Subcutaneous adipose tissue (tissue), 4 donors: ENCODE results near the gene NUCB1. TPM values are rescaled to one million over a fixed set of nuclear protein-coding genes. Genes with fewer than 3 reads are reported as not detected.

Experiments
- CTCF ChIP-seq: fragments of 450-650 bp; IDR thresholded peaks from one replicate; pipeline ENCODE4 v1.5.1; 2016; ENCODE audit warnings: low read depth, mild to moderate bottlenecking, control low read depth, antibody characterized with exemption, moderate library complexity
- total RNA-seq, 4 donors: library from RNA; depleted of rRNA; stranded (reverse); fragments of >200 nt; gene quantifications; one replicate each; pipeline ENCODE4 v1.1.0, GENCODE V29; 2016

Gene NUCB1
- total RNA-seq, 4 donors from 2014 or later = 128 to 480 (median 313) TPM

DNA sequence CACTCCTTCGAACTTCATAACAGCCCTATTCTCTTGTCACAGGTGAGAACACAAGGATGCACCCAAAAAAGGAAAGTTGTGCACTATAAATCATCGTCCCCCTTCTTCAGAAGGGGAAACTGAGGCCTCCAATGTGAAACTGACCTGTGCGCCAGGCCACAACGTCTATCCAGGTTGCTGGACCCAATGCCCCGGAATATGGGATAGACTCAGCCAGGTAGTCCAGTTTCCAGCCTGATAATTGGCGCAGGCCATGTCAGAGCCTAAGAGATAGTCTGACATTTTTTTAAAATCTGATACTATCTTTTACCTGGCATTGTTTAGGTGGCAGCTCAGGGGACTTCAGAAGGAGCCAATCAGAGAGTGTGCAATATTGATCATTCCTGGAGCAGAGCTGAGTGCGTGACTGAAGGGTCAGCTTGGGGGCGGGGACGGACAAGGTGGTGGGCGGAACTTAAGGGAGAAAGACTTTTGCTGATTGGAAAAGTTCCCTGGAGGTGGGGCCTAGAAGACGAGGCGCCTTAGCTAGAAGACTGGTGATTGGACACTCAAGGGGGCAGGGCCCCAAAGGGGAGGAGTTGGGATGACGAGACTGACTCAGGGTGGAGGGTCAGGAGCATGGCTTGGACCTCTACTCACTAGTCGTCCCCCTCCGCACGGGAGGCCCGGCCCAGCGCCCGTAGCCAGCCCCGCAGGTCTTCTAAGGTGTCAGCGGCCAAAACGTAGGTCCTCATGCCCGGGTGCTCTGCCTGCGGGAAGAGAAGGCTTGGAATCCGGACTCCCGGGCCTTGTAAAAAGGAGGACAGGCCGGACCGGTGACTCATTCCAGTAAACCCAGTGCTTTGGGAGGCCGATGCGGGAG, 40.2 kb upstream of the NUCB1 start:
- TF ChIP-seq CTCF = no peak

DNA sequence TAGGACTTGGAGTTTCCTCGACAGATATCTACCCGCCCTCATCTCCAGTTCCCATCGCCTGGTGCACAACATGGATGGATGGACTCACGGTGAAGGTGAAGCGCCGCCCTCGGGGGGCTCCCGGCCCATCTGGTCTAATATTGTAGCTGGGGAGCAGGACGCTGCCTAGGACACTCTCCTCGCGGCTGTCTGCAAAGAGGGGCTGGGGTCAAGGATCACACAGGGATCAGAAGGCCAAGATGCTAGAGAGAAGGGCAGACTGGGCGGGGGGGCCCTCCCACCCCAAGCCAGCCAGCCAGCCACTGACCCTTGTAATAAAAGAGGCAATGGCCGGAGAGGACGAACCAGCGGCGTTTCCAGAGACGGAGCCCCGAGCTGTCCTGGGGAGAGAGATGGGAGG, 38.8 kb upstream of the NUCB1 start:
- no peak for TF ChIP-seq CTCF

DNA sequence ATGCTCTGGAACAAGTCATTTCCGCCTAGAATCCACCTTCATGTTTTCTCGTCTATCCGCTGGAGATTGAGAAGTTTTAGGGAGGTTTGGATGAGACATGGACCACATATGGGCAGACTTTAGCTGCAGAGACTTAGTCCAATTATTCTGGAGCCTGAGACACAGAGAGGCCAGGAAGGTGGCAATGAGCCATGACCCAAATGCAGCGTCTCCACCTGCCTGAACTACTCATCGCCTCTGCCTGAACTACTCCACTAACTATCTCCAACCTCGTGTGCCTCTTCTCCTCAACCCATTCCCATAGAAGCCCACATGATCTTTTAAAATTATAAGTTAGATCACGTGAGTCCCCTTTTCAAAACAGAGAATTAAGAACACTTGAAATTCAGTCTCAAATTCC, 37.3 kb upstream of the NUCB1 start:
- no peak for TF ChIP-seq CTCF

DNA sequence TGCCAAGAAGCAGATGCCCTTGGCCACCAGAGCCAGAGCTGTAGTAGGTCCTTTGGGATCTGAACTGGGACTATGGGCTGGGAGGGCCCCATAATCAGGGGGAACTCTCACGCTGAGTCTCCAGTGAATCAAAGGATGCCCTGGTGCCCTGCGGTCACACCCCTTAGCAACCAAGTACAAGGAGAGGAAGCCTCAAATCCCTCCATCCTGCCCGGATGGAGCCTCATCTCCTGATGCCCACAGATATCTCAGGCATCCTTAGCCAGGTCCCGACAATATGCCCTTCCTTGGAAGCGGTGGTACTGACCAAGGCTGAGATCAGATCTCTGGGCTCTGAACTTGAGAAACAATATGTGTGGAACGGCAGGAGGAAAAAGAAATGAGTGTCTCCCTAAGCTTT, 33.4 kb upstream of the NUCB1 start:
- no peak for TF ChIP-seq CTCF

- TF ChIP-seq CTCF = no peak
Measured at GRCh38 chr19:48867123-48867745, 32.9 kb upstream of the NUCB1 start.

- TF ChIP-seq CTCF = no peak
Measured at GRCh38 chr19:48867746-48868113, 32.4 kb upstream of the NUCB1 start.

DNA sequence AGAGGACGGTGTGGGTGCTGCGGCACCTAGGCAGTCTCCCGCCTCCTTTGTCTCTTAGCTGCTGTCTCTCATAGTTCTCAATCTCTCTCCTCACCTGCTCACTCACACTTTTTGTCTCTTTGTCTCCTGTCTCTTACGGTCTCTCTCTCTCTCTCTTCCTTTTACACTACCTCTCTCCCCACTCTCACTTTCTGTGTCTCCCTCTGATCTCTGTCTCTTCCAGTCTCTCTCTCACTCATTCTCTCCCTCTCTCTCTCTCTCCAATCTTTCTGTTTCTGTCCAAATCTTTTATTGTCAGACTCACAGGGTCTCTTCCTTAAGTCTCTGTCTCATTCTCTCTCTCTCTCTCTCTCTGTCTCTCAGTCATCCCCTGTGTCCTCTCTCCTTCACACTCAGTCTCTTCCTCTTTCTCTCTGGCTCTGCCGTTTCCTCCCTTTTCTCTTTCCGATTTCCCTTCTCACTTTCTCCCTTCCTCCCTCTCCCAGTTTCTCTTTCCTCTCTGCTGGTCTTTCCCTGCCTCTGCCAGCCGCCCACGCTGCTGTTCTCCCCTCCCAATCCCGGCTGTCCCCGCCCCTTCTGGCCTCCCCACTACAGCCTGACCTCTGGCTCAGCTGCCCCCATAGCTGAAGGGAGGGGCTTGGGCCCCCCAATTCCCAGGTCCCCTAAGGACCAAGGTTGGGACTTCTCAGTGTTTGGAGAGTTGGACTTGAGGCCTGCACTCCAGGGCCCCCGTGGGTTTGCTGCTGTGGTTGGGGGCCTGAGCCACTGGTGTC, 31.8 kb upstream of the NUCB1 start, which contains the start of gene PLEKHA4:
PLEKHA4 (minus strand) TSS at position 504 of the 773 bp plus-strand sequence. CDS start 997 bp downstream, outside the sequence.
- no peak for TF ChIP-seq CTCF
